ENCODE results near the gene B4GALT5. TPM values are rescaled to one million over a fixed set of nuclear protein-coding genes. Genes with fewer than 3 reads are reported as not detected.

The B4GALT5 gene
- polyA plus RNA-seq, 1 experiment, result 26.7 TPM

- peaks cover 21% of the 10 kb centered on the region for H3K36me3 ChIP-seq (ENCODE audit: control insufficient read depth, insufficient read depth, low read length)
- H3K4me3 ChIP-seq (ENCODE audit: low read depth, low read length), result no peak overlapping the region
- TF ChIP-seq CTCF (IDR thresholded peaks at IDR 0.05; ENCODE audit: insufficient read depth, low read depth, low read length), result no peak
- CTCF ChIA-PET, result interaction anchor here (2.1 kb wide), 1 partner anchor 25 kb away, joined by 6 read pairs; no protein-coding TSS in a partner anchor
- no peaks in the 10 kb centered on the region for H3K27me3 ChIP-seq (ENCODE audit: control insufficient read depth, insufficient read depth, low read length)
- POLR2A ChIA-PET, result no interaction called here
- no peak for DNase-seq (ENCODE audit: low read depth)
Measured at GRCh38 chr20:49637046-49637637, 76.5 kb downstream of the B4GALT5 start.

GRCh38 chr20:49636447-49636846 lies 77.2 kb downstream of the B4GALT5 start:
- H3K4me3 ChIP-seq (ENCODE audit: low read depth, low read length), result no peak overlapping the region
- POLR2A ChIA-PET, result no interaction called here
- CTCF ChIA-PET, result interaction anchor here (2.1 kb wide), 1 partner anchor 25 kb away, joined by 6 read pairs; no protein-coding TSS in a partner anchor

GRCh38 chr20:49635866-49636265 lies 77.8 kb downstream of the B4GALT5 start:
- TF ChIP-seq CTCF (IDR thresholded peaks at IDR 0.05; ENCODE audit: insufficient read depth, low read depth, low read length), result no peak
- Histone ChIP-seq H3K36me3 (ENCODE audit: control insufficient read depth, insufficient read depth, low read length) (peaks cover 16% of the 10 kb centered on the region), H3K27me3 (ENCODE audit: control insufficient read depth, insufficient read depth, low read length) (no peaks in the 10 kb centered on the region), H3K4me3 (ENCODE audit: low read depth, low read length) (no peak overlapping the region)
- ChIA-PET CTCF (interaction anchor here (2.1 kb wide), 1 partner anchor 24 kb away, joined by 6 read pairs; no protein-coding TSS in a partner anchor), POLR2A (no interaction called here)
- no peak for DNase-seq (ENCODE audit: low read depth)

More at GRCh38 chr20:49636447-49636846, 77.2 kb downstream of the B4GALT5 start:
- Histone ChIP-seq H3K27me3 (ENCODE audit: control insufficient read depth, insufficient read depth, low read length) (no peaks in the 10 kb centered on the region), H3K36me3 (ENCODE audit: control insufficient read depth, insufficient read depth, low read length) (peaks cover 18% of the 10 kb centered on the region)
- no peak for TF ChIP-seq CTCF (IDR thresholded peaks at IDR 0.05; ENCODE audit: insufficient read depth, low read depth, low read length)
- DNase-seq (ENCODE audit: low read depth), result no peak

- no peak for DNase-seq (ENCODE audit: low read depth)
- no peak overlapping the region for H3K4me3 ChIP-seq (ENCODE audit: low read depth, low read length)
- H3K36me3 ChIP-seq (ENCODE audit: control insufficient read depth, insufficient read depth, low read length), result peaks cover 16% of the 10 kb centered on the region
- no peaks in the 10 kb centered on the region for H3K27me3 ChIP-seq (ENCODE audit: control insufficient read depth, insufficient read depth, low read length)
- CTCF ChIA-PET, result interaction anchor here (0.8 to 2.1 kb wide), 2 partner anchors 23 to 250 kb away, joined by 3 to 6 read pairs; no protein-coding TSS in a partner anchor
- POLR2A ChIA-PET, result no interaction called here
- TF ChIP-seq CTCF (IDR thresholded peaks at IDR 0.05; ENCODE audit: insufficient read depth, low read depth, low read length), result no peak
Measured at GRCh38 chr20:49635166-49635565, 78.5 kb downstream of the B4GALT5 start.

GRCh38 chr20:49634116-49634515 lies 79.6 kb downstream of the B4GALT5 start:
- CTCF ChIA-PET, result no interaction called here
- DNase-seq (ENCODE audit: low read depth), result no peak

More at GRCh38 chr20:49634116-49634515, 79.6 kb downstream of the B4GALT5 start:
- peaks cover 15% of the 10 kb centered on the region for H3K36me3 ChIP-seq (ENCODE audit: control insufficient read depth, insufficient read depth, low read length)
- no peaks in the 10 kb centered on the region for H3K27me3 ChIP-seq (ENCODE audit: control insufficient read depth, insufficient read depth, low read length)
- POLR2A ChIA-PET, result no interaction called here
- no peak for TF ChIP-seq CTCF (IDR thresholded peaks at IDR 0.05; ENCODE audit: insufficient read depth, low read depth, low read length)
- H3K4me3 ChIP-seq (ENCODE audit: low read depth, low read length), result no peak overlapping the region

Measured in BJ (cell line).